Measurements from ENCODE around the gene SH3GL1.
"Not testable (repeated sequence)": the region's sequence is repeated elsewhere in the genome, so short reads cannot be mapped to it uniquely, and the experiment has no call there.

Gene SH3GL1

DNA sequence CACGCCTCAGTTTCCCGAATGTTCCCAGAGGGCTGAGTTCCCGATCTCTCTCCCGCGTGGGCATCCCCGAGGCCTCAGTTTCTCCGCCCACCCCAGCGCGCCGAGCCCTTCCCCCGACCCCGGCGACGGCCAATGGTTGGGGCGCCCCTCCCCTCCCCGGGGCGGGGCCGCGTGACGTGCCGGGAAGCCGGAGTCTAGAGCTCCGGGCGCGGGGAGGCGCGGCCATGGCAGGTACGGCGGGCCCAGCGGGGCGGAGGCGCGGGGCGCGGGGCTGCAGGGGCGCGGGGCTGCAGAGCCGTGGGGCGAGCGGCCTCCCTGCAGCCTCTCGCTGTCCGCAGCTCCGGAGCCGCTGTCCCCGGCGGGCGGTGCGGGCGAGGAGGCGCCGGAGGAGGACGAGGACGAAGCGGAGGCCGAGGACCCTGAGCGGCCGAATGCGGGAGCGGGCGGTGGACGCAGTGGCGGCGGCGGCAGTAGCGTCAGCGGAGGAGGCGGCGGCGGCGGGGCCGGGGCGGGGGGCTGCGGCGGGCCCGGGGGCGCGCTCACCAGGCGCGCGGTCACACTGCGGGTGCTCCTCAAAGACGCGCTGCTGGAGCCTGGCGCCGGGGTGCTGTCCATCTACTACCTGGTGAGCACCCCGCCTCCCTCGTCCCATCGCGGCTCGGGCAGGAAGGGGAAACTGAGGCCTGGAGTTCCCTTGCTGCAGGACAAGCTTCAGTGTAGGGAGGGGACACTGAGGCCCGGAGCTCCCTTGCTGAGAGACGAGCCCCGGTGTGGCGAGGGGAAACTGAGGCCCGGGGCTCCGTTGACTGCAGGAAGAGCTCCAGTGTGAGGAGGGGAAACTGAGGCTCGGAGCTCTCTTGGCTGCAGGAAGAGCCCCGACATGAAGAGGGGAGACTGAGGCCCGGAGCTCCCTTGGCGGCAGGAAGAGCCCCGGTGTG is 56.7 kb downstream of the SH3GL1 start, which contains the start of gene MPND:
MPND (plus strand) TSS at position 193 of the 938 bp plus-strand sequence; CDS start at position 225, 32 bp downstream.
- DNase-seq = no peak

DNA sequence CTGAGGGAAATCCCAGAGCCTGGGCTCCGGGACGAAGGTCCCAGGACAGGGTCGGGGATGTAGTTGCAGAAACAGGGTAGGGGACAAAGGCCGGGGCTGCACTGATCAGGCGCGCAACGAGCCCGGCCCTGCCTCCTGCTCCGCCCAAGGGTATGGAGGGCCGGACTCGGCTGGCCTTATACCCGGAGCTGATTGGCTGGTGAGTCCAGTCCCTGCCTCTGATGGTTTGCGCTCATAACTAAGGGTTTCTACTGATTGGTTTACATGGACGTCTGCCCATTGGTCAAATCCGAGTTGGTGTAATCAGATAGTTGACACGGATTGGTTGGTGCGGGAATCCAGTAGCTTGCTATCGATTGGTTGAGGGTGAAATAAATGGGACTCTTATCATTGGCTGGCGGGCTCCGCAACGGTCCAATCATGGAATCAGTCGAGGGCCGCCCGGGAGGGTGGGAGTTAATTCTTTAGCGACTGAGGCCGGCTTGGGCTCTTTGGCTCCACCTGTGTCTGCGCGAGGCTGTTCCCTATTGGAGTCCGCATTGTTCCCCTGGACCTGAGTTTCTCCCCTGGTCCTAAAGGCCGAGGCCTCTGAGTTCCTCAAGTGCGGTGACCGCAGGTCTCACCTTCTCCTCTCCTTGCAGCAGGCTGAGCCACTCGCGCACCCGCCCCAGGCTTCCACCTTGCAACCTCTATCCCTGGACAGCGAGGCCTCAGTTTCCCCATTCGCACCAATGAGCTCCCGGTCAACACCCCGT is 57.6 kb downstream of the SH3GL1 start:
- DNase-seq = peak; percentile 96

DNA sequence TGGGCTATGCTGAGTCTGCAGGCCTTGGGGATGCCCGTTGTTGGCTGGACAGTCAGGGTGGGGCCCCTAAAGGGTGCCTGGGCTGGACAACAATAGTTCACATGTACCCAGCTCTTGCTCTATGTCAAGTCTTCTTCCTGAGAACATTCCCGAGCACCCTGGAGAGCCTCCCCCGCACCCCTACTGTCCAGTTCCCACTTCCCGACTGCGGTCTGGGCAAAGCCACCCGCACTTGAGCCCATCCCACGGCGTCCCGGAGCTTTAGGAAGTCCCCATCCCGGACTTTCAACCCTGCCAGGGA is 58.1 kb downstream of the SH3GL1 start:
- DNase-seq = no peak

DNA sequence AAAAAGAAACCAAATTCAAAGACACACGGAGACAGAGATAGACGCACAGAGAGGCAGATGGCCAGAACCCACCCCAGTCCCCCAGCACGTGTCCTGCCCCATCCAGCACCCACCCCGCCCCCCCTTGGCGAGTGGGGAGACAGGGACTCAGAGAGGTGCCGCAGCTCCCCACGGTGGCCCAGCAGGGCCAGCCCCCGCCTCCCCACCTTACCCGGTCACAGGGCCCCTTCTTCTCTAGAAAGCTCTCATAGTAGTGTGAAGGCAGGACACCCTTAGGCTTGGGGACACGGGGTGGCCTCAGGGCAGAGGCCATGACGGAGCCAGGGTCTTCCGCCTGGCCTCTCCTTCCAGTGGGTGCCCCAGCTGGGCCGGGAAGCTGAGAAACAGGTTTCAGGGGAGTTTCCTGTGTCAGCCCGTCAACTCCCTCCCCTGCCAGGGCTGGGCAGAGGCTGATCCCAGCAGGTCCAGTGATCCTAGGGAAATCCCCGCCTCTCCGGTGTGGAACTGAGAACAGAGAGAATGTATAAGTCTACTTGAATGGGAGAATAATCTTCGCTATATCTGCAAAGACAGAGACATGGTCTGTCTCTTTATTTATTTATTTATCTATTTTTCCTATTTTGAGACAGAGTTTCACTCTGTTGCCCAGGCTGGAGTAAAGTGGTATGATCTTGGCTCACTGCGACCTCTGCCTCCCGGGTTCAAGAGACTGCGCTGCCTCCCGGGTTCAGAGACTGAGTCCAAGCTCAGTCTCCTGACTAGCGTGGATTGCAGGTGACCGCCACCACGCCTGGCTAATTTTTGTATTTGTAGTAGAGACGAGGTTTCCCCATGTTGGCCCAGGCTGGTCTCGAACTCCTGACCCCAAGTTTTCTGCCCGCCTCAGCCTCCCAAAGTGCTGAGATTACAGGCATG is 61.6 kb downstream of the SH3GL1 start, which contains the start of gene STAP2:
STAP2 (minus strand) TSS at position 387 of the 915 bp plus-strand sequence; CDS start at position 313, 74 bp downstream.
- peak; percentile 67 for DNase-seq

DNA sequence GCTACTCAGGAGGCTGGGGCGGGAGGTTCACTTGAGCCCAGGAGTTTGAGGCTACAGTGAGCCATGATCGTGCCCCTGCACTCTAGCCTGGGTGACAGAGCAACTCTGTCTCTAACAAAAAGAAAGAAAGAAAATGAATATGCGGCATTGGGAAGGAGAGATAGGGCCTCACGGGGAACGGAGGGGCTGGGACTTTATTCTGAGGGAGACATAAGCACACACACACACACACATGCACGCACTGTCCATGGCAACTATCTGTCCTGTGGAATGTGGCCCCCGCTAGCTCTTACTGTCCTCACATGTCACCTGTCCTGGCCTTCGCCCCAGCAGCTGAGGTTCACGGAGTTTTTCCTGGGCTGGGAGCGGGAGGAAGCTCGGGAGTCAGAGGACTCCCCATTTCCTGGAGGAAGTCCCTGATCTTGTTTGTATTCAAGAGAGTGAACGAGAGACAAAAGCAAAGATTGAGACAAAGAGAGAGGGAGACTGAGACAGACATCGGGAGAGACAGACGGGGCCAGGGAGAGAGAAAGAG is 62.4 kb downstream of the SH3GL1 start:
- DNase-seq = peak; percentile 67

DNA sequence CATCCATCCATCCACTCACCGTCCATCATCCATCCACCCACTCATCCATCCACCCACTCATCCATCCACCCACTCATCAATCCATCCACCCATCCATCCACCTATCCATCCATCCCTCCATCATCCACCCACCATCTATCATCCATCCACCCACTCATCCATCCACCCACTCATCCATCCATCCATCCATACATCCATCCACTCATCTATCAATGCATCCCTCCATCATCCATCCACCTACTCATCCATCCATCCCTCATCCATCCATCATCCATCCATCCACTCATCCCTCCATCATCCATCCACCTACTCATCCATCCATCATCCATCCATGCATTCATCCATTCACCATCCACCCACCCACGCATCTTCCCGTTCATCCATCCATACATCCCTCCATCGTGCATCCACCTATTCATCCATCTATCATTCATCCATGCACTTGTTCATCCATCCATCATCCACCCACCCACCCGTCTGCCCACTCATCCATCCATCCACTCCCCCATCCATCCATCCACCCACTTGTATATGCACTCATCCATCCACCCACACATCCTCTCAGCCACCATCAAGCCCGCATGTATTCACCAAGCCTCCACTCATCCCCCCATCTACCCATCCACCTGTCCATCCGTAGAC is 65.3 kb downstream of the SH3GL1 start:
- no peak for DNase-seq

DNA sequence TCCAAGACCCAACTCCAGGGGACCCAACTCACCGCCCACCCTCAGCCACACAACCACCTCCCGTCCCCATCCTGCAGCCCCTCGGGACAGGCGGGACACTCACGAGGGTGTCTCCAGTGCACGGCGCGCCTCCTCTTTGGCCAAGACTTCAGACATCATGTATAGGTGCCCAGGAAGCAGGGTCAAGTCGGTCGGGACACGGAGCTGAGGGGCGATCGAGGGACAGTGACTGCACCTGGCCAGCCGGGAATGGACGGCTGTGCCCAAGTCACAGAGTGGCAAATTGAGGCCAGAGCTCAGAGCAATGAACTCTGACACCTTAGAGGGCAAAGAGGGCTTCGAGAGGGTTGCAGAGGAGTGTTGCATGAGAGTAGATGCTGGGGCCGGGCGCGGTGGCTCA is 70.5 kb downstream of the SH3GL1 start:
- no peak for DNase-seq

DNA sequence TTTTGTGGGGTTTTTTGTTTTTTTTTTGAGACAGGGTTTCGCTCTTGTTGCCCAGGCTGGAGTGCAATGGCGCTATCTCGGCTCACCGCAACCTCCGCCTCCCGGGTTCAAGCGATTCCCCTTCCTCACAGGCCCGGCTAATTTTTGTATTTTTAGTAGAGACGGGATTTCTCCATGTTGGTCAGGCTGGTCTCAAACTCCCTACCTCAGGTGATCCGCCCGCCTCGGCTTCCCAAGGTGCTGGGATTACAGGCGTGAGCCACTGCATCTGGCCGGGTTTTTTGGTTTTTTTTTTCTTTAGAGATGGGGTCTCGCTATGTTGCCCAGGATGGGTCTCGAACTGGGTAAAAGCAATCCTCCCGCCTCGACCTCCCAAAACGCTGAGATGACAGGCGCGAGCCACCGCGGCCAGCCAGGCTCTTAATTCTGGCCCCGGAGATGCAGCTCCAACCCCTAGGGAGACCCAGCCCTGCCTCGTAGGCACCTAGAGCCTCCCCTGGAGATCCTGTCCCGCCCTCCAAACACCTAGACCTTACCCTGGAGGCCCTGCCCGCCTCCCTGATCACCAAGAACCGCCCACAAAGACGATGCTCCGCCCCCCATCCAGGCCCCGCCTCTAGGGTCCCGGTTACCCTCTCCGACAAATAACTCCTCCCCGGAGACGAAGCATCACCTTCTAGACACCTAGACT is 71.2 kb downstream of the SH3GL1 start:
- DNase-seq = not testable (repeated sequence)

DNA sequence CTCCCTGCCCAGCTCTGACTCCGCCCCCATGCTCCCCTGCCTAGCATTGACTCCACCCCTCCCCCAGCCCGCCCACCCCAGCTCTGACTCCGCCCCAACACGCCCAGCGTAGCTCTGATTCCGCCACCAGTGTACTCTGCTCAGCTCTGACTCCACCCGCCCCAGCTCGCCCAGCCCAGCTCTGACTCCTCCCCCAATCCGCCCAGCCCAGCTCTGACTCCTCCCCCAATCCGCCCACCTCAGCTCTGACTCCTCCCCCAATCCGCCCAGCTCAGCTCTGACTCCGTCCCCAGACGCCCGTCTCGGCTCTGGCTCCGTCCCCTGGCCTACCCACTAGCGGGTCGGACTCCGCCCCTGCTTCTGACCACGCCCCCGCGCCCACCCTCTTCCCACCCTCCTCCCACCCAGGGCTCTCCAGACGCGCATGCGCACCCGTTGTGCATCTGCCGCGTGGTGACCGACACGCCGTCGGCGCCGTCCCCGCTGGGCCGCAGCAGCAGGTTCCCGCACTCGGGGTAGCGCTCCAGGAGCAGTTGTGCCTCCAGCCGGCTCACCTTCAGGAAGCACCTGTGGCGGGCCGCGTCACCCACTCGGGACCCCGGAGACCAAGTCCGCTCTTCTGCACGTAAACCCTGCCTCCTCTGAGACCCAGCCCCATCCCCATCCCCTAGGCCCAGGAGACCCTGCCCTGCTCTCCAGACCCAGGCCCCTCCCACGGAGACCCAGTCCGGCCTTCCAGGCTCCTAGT is 71.9 kb downstream of the SH3GL1 start:
- DNase-seq = peak; percentile 86

DNA sequence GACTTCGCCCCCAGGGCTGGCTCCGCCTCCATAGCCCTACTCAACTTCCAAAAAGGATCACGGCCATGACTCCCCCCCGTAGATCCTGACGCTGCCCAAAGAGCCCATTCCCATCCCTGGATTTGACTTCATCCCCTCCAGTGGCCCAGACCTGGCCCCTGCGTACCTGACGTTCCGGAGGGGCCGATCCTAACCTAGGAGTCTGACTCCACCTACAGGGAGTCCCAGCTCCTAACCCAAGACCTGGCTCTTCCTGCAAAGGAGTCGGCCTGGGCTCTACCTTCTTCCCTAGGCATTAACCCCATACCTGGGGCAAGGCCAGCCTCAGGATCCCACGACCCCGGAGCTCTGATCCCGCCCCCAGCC is 72.5 kb downstream of the SH3GL1 start:
- DNase-seq = peak; percentile 79

DNA sequence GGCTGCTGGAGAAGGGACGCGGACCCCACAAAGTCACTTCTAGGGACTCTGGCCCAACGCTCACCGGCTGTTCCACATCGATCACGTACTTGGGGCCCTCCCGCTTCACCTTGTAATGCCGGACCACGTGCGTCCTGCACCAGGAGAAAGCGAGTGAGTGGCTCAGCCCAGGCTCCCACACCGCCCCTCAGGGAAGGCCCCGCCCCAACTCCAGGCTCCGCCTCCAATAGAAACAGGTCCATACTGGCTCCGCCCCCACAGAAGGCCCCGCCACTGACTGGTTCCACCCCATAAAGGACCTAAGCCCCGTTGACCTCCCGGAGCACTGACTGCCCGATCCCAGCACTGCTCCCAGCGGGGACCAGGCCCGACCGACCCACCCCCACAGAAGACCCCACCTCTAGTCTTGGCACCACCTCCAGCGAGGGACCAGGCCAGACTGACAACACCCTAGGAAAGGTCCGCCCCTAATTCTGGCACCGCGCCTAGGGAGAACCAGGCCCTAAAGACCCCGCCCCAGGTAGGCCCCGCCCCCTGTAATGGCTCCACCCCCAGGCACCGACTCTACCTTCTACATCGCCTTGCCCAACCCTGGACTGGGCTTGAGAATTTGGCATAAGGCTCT is 73.0 kb downstream of the SH3GL1 start:
- DNase-seq = peak; percentile 60

DNA sequence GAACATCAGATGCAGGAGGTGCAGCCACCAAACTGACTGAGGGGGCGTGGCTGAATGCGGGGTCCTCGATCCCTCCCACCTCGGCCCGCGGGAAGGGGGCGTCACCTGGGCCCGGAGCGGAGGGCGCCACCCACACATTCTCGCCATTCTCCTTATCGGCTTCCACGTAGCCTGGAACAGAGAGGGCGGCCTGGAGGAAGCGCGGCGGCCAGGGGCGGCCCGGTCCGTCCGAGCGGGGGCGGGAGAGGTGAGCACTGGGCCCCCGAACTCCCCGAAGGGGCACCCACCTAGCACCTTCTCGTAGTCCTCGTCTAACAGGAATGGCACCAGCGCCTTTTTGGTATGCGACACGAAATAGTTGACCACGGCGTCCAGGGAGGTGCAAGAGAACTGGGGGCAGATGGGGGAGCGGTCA is 73.5 kb downstream of the SH3GL1 start:
- no peak for DNase-seq

DNA sequence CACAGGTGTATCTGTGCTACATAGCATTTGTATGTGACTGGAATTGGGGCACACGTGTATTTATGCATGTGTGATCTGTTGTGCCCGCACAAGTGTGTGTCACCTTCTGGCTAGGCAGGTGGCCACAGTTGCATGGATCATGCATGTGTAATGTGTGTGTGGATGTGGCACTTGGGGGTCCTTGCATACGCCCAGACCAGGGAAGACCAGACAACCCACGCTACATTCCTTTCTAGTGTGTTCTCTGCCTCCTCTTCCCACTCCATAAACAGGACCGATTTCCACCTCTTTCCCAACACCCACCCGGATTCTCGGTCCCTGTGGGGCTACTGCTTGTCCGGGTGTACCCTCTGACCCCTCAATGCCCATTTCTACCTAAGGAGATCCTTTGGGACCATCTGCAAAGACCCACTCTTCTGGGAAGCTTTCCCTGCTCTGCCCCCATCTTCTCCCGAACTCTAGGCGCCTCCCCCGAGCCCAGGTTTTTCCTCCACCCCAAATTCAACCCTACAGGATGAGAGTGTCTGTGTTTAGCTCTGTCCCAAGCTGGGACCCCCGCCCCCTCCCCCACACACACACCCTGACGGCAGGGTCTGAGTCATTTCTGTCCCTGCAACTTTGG is 74.0 kb downstream of the SH3GL1 start:
- DNase-seq = no peak

DNA sequence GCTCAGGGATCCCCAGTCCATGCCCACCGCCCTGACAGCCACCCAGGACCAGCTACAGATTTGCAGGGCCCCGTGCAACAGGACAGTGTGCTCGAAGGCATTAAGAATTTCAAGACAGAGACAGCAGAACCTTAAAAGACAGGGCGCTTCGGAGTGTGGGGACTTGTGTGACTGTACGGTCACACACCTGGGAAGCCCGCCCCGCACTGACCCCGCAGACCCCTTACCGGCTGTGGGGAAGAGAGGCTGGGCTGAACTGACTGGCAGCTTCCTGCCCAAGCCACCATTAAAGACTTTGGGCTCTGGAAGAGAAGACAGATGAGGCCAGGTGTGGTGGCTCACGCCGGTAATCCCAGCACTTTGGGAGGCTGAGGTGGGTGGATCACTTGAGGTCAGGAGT is 76.1 kb downstream of the SH3GL1 start:
- DNase-seq = no peak

DNA sequence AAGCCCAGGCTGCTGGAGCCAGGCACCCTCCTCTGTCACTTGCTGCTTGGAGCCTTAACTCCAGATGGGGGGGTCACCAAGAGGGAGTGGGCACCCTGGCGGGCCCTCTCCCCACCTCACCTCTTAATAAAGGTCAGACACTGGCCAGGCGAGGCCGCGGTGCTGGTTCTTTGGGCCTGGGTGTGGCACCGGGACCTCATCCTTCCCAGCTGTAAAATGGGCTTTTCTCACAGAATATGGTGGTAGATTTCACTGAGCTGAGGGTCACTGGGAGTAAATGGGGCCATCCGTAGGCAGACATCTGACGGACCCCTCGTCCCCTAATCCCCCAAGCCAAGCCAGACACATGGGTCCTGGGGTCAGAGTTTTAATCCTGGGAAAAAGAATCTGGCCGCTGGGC is 76.7 kb downstream of the SH3GL1 start:
- DNase-seq = no peak

DNA sequence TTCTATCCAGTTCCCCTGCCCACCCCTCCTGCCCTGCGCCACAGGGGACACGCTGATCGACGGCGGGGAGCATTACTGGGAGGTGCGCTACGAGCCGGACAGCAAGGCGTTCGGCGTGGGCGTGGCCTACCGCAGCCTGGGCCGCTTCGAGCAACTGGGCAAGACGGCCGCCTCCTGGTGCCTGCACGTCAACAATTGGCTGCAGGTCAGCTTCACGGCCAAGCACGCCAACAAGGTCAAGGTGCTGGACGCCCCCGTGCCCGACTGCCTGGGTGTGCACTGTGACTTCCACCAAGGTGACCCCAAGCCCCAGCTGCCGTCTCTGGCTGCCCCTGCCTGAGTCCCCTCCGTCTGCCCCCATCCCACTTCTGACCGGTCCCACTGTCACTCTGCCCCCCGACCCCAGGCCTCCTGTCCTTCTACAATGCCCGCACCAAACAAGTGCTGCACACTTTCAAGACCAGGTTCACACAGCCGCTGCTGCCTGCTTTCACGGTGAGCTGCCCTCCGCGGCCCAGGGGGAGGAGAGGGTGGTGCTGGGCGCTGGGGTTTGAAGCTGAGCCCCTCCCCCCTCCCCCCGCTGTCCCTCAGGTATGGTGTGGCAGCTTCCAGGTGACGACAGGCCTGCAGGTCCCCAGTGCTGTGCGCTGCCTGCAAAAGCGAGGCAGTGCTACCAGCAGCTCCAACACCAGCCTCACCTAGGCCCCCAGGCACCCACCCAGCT is 77.2 kb downstream of the SH3GL1 start:
- no peak for DNase-seq

DNA sequence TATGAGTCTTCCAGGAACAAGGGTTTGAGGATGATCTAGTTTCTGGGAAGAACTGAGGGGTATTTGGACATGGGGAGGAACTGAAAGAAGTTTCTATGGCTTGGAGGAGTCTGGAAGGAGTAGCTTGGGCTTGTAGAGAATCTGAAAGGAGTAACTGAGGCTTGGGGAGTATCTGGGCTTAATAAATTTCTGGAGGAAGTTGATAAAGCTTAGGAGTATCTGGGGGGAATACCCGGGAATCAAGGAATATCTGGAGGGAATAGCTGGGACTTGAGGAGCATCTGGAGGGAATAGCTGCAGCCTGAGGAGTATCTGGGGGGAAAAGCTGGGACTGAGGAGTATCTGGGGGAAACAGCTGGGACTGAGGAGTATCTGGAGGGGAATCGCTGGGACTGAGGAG is 79.9 kb downstream of the SH3GL1 start:
- DNase-seq = no peak

DNA sequence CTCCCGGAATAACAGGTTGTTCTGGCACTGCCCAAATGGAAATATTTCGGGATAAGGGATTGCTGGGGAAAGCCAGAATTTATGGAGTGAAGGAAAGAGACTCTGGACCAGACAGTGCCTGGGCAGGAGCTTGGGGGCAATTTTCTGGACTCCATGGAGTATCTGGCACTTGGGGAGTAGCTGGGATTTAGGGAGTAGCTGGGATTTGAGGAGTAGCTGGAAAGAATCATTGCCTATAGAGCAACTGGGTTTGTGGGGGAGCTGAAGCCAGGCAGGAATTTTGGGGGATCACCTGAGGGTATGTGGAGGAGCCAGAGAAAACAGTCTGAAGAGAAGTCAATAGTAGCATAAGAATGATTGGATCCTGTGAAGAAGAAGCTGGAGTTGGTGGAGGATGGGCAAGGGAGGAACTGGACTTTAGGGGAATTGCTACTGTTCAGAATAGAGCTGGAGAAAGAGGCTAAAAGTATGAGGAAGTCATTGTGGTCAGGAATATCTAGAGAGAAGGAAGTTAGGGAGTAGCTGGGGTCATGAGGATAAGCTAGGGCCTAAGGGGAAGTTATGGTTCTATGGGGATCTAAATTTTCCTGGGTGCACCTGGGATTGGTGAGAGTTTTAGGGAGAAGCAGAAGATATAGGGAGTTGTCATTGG is 81.2 kb downstream of the SH3GL1 start:
- no peak for DNase-seq
